Hindlimb muscle (tissue), 1 donor: ENCODE data around the gene SIGLEC8. TPM values are rescaled to one million over a fixed set of nuclear protein-coding genes. Genes with fewer than 3 reads are reported as not detected.
"Not testable (repeated sequence)": the region's sequence is repeated elsewhere in the genome, so short reads cannot be mapped to it uniquely, and the experiment has no call there.

Source experiments
- DNase-seq: peaks from one replicate; pipeline ENCODE4 v3.0.0-alpha.2; 2013
- polyA plus RNA-seq: library from polyadenylated mRNA; unstranded; fragments of 120-200 nt; gene quantifications from one replicate; pipeline ENCODE4 v1.2.1, GENCODE V29; 2013; ENCODE audit not compliant: insufficient read length

The SIGLEC8 gene
- polyA plus RNA-seq, 1 donor = 0.10 TPM

- no peak for DNase-seq
Observed at GRCh38 chr19:51472607-51473006, 14.4 kb upstream of the SIGLEC8 start.

GRCh38 chr19:51471527-51471926 lies 13.3 kb upstream of the SIGLEC8 start:
- DNase-seq = no peak

- no peak for DNase-seq
Observed at GRCh38 chr19:51470966-51471365, 12.7 kb upstream of the SIGLEC8 start.

GRCh38 chr19:51469629-51470028 lies 11.4 kb upstream of the SIGLEC8 start:
- no peak for DNase-seq

- DNase-seq = no peak
Observed at GRCh38 chr19:51469162-51469561, 10.9 kb upstream of the SIGLEC8 start.

GRCh38 chr19:51468545-51468920 lies 10.3 kb upstream of the SIGLEC8 start:
- DNase-seq = no peak

GRCh38 chr19:51467864-51468544 lies 9.8 kb upstream of the SIGLEC8 start:
- no peak for DNase-seq

GRCh38 chr19:51466723-51467122 lies 8.5 kb upstream of the SIGLEC8 start:
- no peak for DNase-seq

- DNase-seq = not testable (repeated sequence)
Observed at GRCh38 chr19:51463976-51464581, 5.8 kb upstream of the SIGLEC8 start.

- no peak for DNase-seq
Observed at GRCh38 chr19:51462681-51463080, 4.4 kb upstream of the SIGLEC8 start.

- no peak for DNase-seq
Observed at GRCh38 chr19:51462276-51462675, 4.0 kb upstream of the SIGLEC8 start.

- peak; percentile 14 for DNase-seq
Observed at GRCh38 chr19:51461723-51462161, 3.5 kb upstream of the SIGLEC8 start.

- DNase-seq = no peak
Observed at GRCh38 chr19:51460164-51460992, 2.1 kb upstream of the SIGLEC8 start.

GRCh38 chr19:51458899-51459505 lies 748 bp upstream of the SIGLEC8 start:
- DNase-seq = no peak

- DNase-seq = no peak
Observed at GRCh38 chr19:51457351-51458013, 772 bp downstream of the SIGLEC8 start.

GRCh38 chr19:51456541-51457290 lies 1.5 kb downstream of the SIGLEC8 start:
- DNase-seq = no peak

- no peak for DNase-seq
Observed at GRCh38 chr19:51450730-51451307, 7.4 kb downstream of the SIGLEC8 start.

- DNase-seq = no peak
Observed at GRCh38 chr19:51448411-51449016, 9.7 kb downstream of the SIGLEC8 start.

- no peak for DNase-seq
Observed at GRCh38 chr19:51448011-51448410, 10.2 kb downstream of the SIGLEC8 start.

GRCh38 chr19:51447510-51447909 lies 10.7 kb downstream of the SIGLEC8 start:
- DNase-seq = not testable (repeated sequence)
